ENCODE results near the gene TNRC6C.

Gene TNRC6C

GRCh38 chr17:78140169-78141051 is 181.9 kb downstream of the TNRC6C start:
- DNase-seq, result peak; percentile 91 to 92

- no peak for DNase-seq
Observed at GRCh38 chr17:78141437-78142118, 183.1 kb downstream of the TNRC6C start.

GRCh38 chr17:78142119-78142861 is 183.8 kb downstream of the TNRC6C start:
- DNase-seq, result no peak

GRCh38 chr17:78143214-78144146 is 185.0 kb downstream of the TNRC6C start:
- DNase-seq, result no peak

- no peak for DNase-seq
Observed at GRCh38 chr17:78144147-78144719, 185.7 kb downstream of the TNRC6C start.

GRCh38 chr17:78144736-78145641 is 186.5 kb downstream of the TNRC6C start:
- no peak for DNase-seq

- DNase-seq, result no peak
Observed at GRCh38 chr17:78146471-78146869, 188.0 kb downstream of the TNRC6C start.

- DNase-seq, result no peak
Observed at GRCh38 chr17:78146881-78147280, 188.4 kb downstream of the TNRC6C start.

GRCh38 chr17:78147315-78147998 is 189.0 kb downstream of the TNRC6C start:
- DNase-seq, result no peak

GRCh38 chr17:78148286-78149016 is 189.9 kb downstream of the TNRC6C start:
- no peak for DNase-seq

- no peak for DNase-seq
Observed at GRCh38 chr17:78151514-78152008, 193.1 kb downstream of the TNRC6C start.

GRCh38 chr17:78154903-78155811 is 196.7 kb downstream of the TNRC6C start:
- no peak for DNase-seq

All from activated CD4-positive, alpha-beta T cell treated with anti-CD3 and anti-CD28 coated beads for 4 hours (primary cell).